Dermis lymphatic vessel endothelial cell (primary cell): ENCODE measurements around the gene ABCA1. TPM values are rescaled to one million over a fixed set of nuclear protein-coding genes. Genes with fewer than 3 reads are reported as not detected.

ENCODE experiments used
- total RNA-seq: library from RNA; depleted of rRNA; stranded (reverse); fragments of >200 nt; gene quantifications from 2 replicates; pipeline ENCODE4 v1.2.1, GENCODE V29; 2014

Gene ABCA1
- 7.4 and 22.3 TPM in 2 replicates for total RNA-seq

GRCh38 chr9:104927912-104928740 is at the start of gene ABCA1:
Gene ABCA1 (minus strand): TSS chr9:104928155. CDS start chr9:104903679, 24,476 bp downstream.

GRCh38 chr9:104747565-104748358 is 180.2 kb downstream of the ABCA1 start, which contains the start of gene NIPSNAP3A:
Gene NIPSNAP3A (plus strand): TSS chr9:104747683. CDS start chr9:104747793, 110 bp downstream.

Other genes with a start within 250 kb of the ABCA1 start
- gene OR13D1, start 233.6 kb downstream of the ABCA1 start, total RNA-seq: not detected in 2 replicates
- 51.5 and 52.4 TPM in 2 replicates for gene NIPSNAP3A, start 180.5 kb downstream of the ABCA1 start, total RNA-seq
- gene NIPSNAP3B, start 164.0 kb downstream of the ABCA1 start, total RNA-seq: 0.11 and 0.60 TPM in 2 replicates